ENCODE measurements around the gene DNLZ. TPM values are rescaled to one million over a fixed set of nuclear protein-coding genes. Genes with fewer than 3 reads are reported as not detected.
A peak's percentile ranks its signal among the peaks of the same experiment; 100 is the strongest.

DNLZ gene
- total and polyA plus RNA-seq, 2 donors (not counting 3 experiments of a cell fraction or from before 2014, with no cell fraction given) = 26.9 to 38.4 TPM

- POLR2A ChIA-PET = no interaction called here
Observed at GRCh38 chr9:136326061-136326760, 37.3 kb downstream of the DNLZ start.

More at GRCh38 chr9:136326061-136326760, 37.3 kb downstream of the DNLZ start:
- intact Hi-C loops (cut with micrococcal nuclease) = no loop called here
- BruUV-seq (replicated peaks) = no TSS peak
- Histone ChIP-seq H3K36me3 (ENCODE audit: control insufficient read depth in 2 of 2, extremely low read depth in 1 of 2, insufficient read depth in 2 of 2, low read length in 2 of 2) (no peaks in the 10 kb centered on the region), H2AFZ (ENCODE audit: low read depth, low read length) (peak overlapping the region; percentile 10), H3K27me3 (ENCODE audit: control insufficient read depth in 2 of 2, insufficient read depth in 2 of 2, low read length in 2 of 2) (no peaks in the 10 kb centered on the region), H3K79me2 (ENCODE audit: control insufficient read depth, insufficient read depth, low read length) (peaks cover 30% of the 10 kb centered on the region), H3K9me1 (replicated peaks; ENCODE audit: control insufficient read depth, extremely low read depth, insufficient read depth, low read length) (no peaks in the 10 kb centered on the region), H4K20me1 (replicated peaks; ENCODE audit: control insufficient read depth, extremely low read depth, insufficient read depth, low read length) (no peaks in the 10 kb centered on the region), H3K4me3 (replicated peaks in 1 of 3; ENCODE audit: insufficient read depth in 1 of 3, low read depth in 1 of 3, low read length in 3 of 3) (no peak overlapping the region), H3K9ac (replicated peaks; ENCODE audit: extremely low read depth, insufficient read depth, low read length) (peak overlapping the region; percentile 29), H3K4me1 (ENCODE audit: control insufficient read depth, extremely low read depth, insufficient read depth, low read length) (peaks cover 20% of the 10 kb centered on the region), H3K9me3 (replicated peaks; ENCODE audit: control insufficient read depth, insufficient read depth, low read length) (no peaks in the 10 kb centered on the region), H3K4me2 (ENCODE audit: insufficient read depth, low read length) (no peak overlapping the region), H3K27ac (ENCODE audit: insufficient read depth, low read depth, low read length) (peak overlapping the region; percentile 55)
- dilution Hi-C loops (cut with MboI; ENCODE audit: extremely low pct_ligation_motif_present, low sequenced_read_pairs) = no loop called here
- CTCF ChIA-PET = interaction anchor here (0.7 to 2.8 kb wide), 6 partner anchors 9 to 41 kb away, joined by 3 to 13 read pairs (median 4); partner anchors contain the start of gene DNLZ
- DNase-seq (ENCODE audit: low read depth, low spot score) (peak; percentile 67), FAIRE-seq (peak; percentile 18)
- TF ChIP-seq GATA2 (IDR thresholded peaks at IDR 0.05; ENCODE audit: insufficient read depth, insufficient read length, low read depth, low read length) (no peak), MYC (IDR thresholded peaks at IDR 0.05; ENCODE audit: low read depth, low read length) (no peak), MAX (IDR thresholded peaks at IDR 0.05; ENCODE audit: insufficient read depth, insufficient read length) (no peak), CTCF (IDR thresholded peaks at IDR 0.05; ENCODE audit: extremely low read depth in 1 of 2, insufficient read depth in 1 of 2, low read depth in 1 of 2, low read length in 2 of 2) (no peak), POLR2A (IDR thresholded peaks at IDR 0.05; ENCODE audit: low read depth, low read length) (no peak), EZH2 (IDR thresholded peaks at IDR 0.05; ENCODE audit: borderline replicate concordance, low read depth, low read length, severe bottlenecking) (no peak), FOS (IDR thresholded peaks at IDR 0.05; ENCODE audit: borderline replicate concordance, insufficient read depth, low read length) (no peak), POLR2AphosphoS5 (IDR thresholded peaks at IDR 0.05; ENCODE audit: insufficient read depth, low read depth, low read length) (no peak), JUN (IDR thresholded peaks at IDR 0.05; ENCODE audit: borderline replicate concordance, insufficient read depth, insufficient read length, low read depth) (no peak)

All from endothelial cell of umbilical vein (primary cell).